Measurements from ENCODE around the gene ADRM1. TPM values are rescaled to one million over a fixed set of nuclear protein-coding genes. Genes with fewer than 3 reads are reported as not detected.

Gene ADRM1
- total and polyA plus RNA-seq, 12 donors: 50.6 to 254 (median 126) TPM

DNA sequence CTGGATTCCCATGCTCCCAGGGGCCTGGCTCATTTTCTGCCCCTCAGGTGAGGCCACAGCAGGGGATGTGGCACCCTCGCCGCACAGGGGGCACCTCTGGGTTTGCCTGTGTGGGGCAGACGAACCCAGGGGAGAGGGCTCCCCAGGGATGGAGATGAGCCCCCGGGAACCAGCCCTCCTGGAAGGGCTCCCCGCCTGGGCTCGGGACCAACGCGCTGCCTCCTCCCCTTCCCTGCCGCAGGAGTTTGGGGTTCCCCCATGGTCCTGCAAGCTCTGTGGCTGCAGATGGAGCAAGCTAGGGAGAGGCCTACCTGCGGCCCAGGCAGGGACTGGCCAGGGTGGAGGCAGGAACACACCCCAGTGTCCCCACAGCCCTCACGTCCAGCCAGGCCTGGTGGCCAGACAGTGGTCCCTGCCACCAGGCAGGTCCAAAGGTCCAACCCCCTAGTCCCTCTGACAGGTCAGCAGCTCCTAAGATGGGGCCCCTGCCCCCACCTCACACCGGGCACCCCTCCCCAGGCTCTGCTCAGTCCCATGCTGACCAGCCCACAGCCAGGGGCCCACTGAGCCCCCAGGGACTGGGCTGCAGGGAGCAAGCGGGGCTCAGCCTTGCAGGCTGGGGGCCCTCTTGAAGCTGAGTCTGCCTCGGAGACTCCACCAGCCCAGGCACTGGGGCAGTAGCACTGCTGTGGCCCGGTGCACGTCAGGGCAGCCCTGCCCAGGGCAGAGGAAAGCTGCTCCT is 50.7 kb downstream of the ADRM1 start:
- DNase-seq: peak in 1 of 7 donors; percentile 8
- Histone ChIP-seq H3K4me1 (replicated peaks in 1 of 2) (peaks cover 44 to 47% of the 10 kb centered on the region in 2 donors), H3K9me3 (replicated peaks in 1 of 3) (no peaks in the 10 kb centered on the region), H3K4me3 (no peak overlapping the region), H3K27me3 (no peaks in the 10 kb centered on the region), H3K36me3 (replicated peaks in 1 of 2) (peaks cover 0 to 19% of the 10 kb centered on the region in 2 donors), H3K27ac (peak overlapping the region in 4 of 5 donors; percentile 21 to 73 (median 45))
- 91 to 95% (median 94%) methylated on average over 6 to 16 of the region's 16 CpGs; no CpG with 5 or more reads in 1 of the 4 donors for WGBS, 4 donors
- intact Hi-C loops (cut with DNase I): loop anchor here in 1 of 2 donors (5.0 to 10.0 kb wide), 2 partner anchors 34 to 49 kb away; partner anchors contain the start of genes ADRM1 and RPS21
- TF ChIP-seq, protein P1, sequence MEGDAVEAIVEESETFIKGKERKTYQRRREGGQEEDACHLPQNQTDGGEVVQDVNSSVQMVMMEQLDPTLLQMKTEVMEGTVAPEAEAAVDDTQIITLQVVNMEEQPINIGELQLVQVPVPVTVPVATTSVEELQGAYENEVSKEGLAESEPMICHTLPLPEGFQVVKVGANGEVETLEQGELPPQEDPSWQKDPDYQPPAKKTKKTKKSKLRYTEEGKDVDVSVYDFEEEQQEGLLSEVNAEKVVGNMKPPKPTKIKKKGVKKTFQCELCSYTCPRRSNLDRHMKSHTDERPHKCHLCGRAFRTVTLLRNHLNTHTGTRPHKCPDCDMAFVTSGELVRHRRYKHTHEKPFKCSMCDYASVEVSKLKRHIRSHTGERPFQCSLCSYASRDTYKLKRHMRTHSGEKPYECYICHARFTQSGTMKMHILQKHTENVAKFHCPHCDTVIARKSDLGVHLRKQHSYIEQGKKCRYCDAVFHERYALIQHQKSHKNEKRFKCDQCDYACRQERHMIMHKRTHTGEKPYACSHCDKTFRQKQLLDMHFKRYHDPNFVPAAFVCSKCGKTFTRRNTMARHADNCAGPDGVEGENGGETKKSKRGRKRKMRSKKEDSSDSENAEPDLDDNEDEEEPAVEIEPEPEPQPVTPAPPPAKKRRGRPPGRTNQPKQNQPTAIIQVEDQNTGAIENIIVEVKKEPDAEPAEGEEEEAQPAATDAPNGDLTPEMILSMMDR (IDR thresholded peaks at IDR 0.05): no peak
- no peak for TF ChIP-seq POLR2A (IDR thresholded peaks at IDR 0.05)

DNA sequence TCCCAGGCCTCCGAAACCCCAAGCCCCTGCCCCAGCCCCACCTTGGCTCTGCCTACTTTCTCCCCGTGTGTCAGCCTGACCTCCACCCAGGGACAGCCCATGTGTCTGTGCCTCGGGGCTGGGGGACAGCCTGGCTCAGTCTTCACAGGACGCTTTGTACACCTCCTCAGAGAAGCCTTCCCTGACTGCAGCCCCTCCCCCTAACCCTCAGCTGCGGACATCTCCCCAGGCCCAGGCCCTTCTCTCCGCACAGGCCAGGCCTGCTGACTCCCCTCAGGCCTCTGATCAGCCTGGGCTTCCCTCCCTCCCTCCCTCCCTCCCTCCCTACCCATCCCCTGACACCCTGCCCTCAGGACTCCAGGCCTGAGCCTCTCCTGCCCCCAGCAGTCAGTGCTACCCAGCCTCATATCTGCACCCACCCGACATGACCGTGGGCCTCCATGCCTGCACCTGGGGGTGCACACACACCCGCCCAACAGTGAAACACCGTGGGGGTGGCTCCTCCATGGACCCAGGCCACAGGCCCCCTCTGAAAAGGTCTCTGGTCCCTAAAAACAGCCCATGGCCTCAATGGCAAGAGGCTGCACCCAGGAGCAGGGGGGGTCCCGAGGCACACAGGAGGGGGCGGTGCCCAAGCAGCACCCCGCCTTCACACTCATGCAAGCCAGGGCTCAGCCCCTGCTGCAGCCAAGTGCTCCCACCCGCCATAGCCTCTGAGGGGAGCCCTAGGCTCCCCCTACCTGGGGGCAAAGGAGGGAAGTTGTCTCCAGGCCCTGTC is 51.4 kb downstream of the ADRM1 start:
- H3K4me1 ChIP-seq (replicated peaks in 1 of 2): peaks cover 52 to 55% of the 10 kb centered on the region in 2 donors
- H3K27ac ChIP-seq: peak overlapping the region in 1 of 5 donors; percentile 90

DNA sequence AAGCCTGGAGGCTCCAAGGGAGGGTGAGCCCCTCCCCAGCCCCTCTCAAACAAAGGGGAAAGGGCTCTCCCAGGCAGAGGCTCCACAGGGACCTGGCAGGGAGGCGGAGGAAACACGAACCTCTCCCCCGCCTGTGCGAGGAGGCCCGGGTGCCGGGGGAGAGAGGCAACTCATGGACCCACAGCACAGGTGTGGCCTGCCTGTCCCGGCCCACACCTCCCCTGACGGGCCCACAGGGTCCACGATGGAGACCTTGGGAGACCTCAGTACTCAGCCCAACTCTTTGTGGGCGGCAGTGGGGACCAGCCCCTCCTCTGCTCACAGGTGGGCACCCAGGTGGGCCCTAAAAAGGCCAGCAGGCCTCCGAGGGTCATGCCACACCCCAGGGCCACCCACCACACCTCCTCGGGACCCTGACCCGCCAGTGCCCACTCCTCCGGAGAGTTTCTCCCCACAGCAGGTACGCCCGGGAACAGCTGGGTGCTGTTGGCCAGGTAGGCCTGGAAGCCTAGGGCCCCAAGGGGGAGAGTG is 52.1 kb downstream of the ADRM1 start:
- peaks cover 52 to 55% of the 10 kb centered on the region in 2 donors for H3K4me1 ChIP-seq (replicated peaks in 1 of 2)
- H3K9me3 ChIP-seq (replicated peaks in 1 of 3): no peaks in the 10 kb centered on the region

More for the DNA sequence above, 51.4 kb downstream of the ADRM1 start:
- Histone ChIP-seq H3K9me3 (replicated peaks in 1 of 3) (no peaks in the 10 kb centered on the region), H3K4me3 (no peak overlapping the region), H3K36me3 (replicated peaks in 1 of 2) (peaks cover 0 to 19% of the 10 kb centered on the region in 2 donors), H3K27me3 (no peaks in the 10 kb centered on the region)
- WGBS, 4 donors: 70 to 84% (median 79%) methylated on average over 5 to 14 of the region's 14 CpGs
- DNase-seq: peak in 1 of 7 donors; percentile 10
- intact Hi-C loops (cut with DNase I): loop anchor here in 1 of 2 donors (5.0 to 10.0 kb wide), 2 partner anchors 33 to 49 kb away; partner anchors contain the start of genes ADRM1 and RPS21
- TF ChIP-seq, protein P1 (IDR thresholded peaks at IDR 0.05): no peak
- TF ChIP-seq POLR2A (IDR thresholded peaks at IDR 0.05): no peak

More for the DNA sequence above, 52.1 kb downstream of the ADRM1 start:
- TF ChIP-seq, protein P1 (IDR thresholded peaks at IDR 0.05): no peak
- TF ChIP-seq POLR2A (IDR thresholded peaks at IDR 0.05): no peak
- WGBS, 4 donors: 72 to 80% (median 75%) methylated on average over 2 to 16 of the region's 16 CpGs
- H3K27me3 ChIP-seq: no peaks in the 10 kb centered on the region
- H3K4me3 ChIP-seq: peak overlapping the region in 1 of 4 donors; percentile 45
- peaks cover 0 to 19% of the 10 kb centered on the region in 2 donors for H3K36me3 ChIP-seq (replicated peaks in 1 of 2)
- H3K27ac ChIP-seq: peak overlapping the region in 4 of 5 donors; percentile 84 to 90 (median 88)
- DNase-seq: peak in 1 of 7 donors; percentile 17
- intact Hi-C loops (cut with DNase I): loop anchor here in 1 of 2 donors (5.0 to 10.0 kb wide), 2 partner anchors 32 to 50 kb away; partner anchors contain the start of genes ADRM1 and RPS21

All from adrenal gland (tissue), 12 donors.